T-helper 2 cell treated with Interferon-gamma antibody and Interleukin-4, amounts not matched to agents 100 ng/mL and 5 ng/mL, for 36 hours (primary cell): ENCODE results near the gene BPIFB6. TPM values are rescaled to one million over a fixed set of nuclear protein-coding genes. Genes with fewer than 3 reads are reported as not detected.

Experiments used
- intact Hi-C: fragments of 100-400 bp; cut with micrococcal nuclease; formaldehyde crosslinking; loops from one replicate; pipeline ENCODE4 v1.15.1; 2023
- total RNA-seq: library from RNA; stranded (reverse); gene quantifications from 2 replicates; pipeline ENCODE4 v1.2.3, GENCODE V29; 2022

The BPIFB6 gene
- not detected in 2 replicates for total RNA-seq

GRCh38 chr20:33031531-33031930, at the start of gene BPIFB6:
Gene BPIFB6, plus strand, starts transcription at chr20:33031648. Its CDS starts 0 bp downstream, at chr20:33031648.
- intact Hi-C loops = no loop called here

GRCh38 chr20:32982617-32983458, 48.6 kb upstream of the BPIFB6 start:
- intact Hi-C loops = no loop called here

GRCh38 chr20:32983459-32984112, 47.9 kb upstream of the BPIFB6 start:
- intact Hi-C loops = no loop called here

GRCh38 chr20:32984196-32984595, 47.3 kb upstream of the BPIFB6 start:
- intact Hi-C loops = no loop called here

GRCh38 chr20:32984631-32985354, 46.7 kb upstream of the BPIFB6 start:
- intact Hi-C loops = no loop called here

GRCh38 chr20:32985596-32985995, 45.9 kb upstream of the BPIFB6 start:
- intact Hi-C loops = no loop called here

- intact Hi-C loops = no loop called here
These were observed 45.0 kb upstream of the BPIFB6 start for GRCh38 chr20:32986331-32986966.

GRCh38 chr20:32987044-32987825, 44.2 kb upstream of the BPIFB6 start:
- intact Hi-C loops = no loop called here

GRCh38 chr20:32988008-32988407, 43.4 kb upstream of the BPIFB6 start:
- intact Hi-C loops = no loop called here

- intact Hi-C loops = no loop called here
These were observed 41.8 kb upstream of the BPIFB6 start for GRCh38 chr20:32989507-32990283.

GRCh38 chr20:32990426-32990825, 41.0 kb upstream of the BPIFB6 start:
- intact Hi-C loops = no loop called here

GRCh38 chr20:32991383-32991782, 40.1 kb upstream of the BPIFB6 start:
- intact Hi-C loops = no loop called here

- intact Hi-C loops = no loop called here
These were observed 39.4 kb upstream of the BPIFB6 start for GRCh38 chr20:32991792-32992641.

- intact Hi-C loops = no loop called here
These were observed 37.9 kb upstream of the BPIFB6 start for GRCh38 chr20:32993496-32994050.

GRCh38 chr20:32995802-32996201, 35.6 kb upstream of the BPIFB6 start:
- intact Hi-C loops = no loop called here

- intact Hi-C loops = no loop called here
These were observed 34.0 kb upstream of the BPIFB6 start for GRCh38 chr20:32997431-32997830.

GRCh38 chr20:32999603-33000250, 31.7 kb upstream of the BPIFB6 start:
- intact Hi-C loops = no loop called here

- intact Hi-C loops = no loop called here
These were observed 30.5 kb upstream of the BPIFB6 start for GRCh38 chr20:33000802-33001466.
